A673 (cell line): ENCODE data around the gene SLC38A9.

Source experiments
- EZH2 ChIP-seq: fragments of 200-600 bp; sonication (generic); IDR thresholded peaks from 2 replicates; pipeline ENCODE4 v1.6.1; 2017; ENCODE audit warnings: borderline replicate concordance, low read depth, mild to moderate bottlenecking, mixed read lengths, antibody characterized with exemption, low read length; ENCODE audit not compliant: poor library complexity, severe bottlenecking
- TF ChIP-seq, protein P1 (sequence below): fragments of 300-800, 200-600 bp; sonication (generic); conservative IDR thresholded peaks from 2 replicates; pipeline ENCODE4 v1.5.1; 2017; ENCODE audit warnings: low read depth, mild to moderate bottlenecking, antibody characterized with exemption, low read length, moderate library complexity, mixed read lengths

DNA sequence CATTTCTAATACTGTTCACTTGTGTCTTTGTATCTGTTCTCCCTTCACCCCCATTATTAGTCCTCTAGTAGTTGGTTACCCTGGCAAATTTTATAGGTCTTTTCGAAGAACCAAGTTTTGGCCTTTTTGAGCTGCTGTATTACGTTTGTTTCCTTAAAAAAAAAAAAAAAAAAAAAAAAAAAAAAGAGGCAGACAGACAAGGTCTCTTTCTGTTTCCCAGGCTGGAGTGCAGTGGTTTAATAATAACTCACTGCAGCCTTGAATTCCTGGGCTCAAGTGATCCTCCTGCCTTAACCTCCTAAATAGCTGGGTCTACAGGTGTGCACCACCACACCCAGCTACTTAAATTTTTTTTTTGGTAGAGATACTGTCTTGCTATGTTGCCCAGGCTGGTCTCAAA is 46.6 kb upstream of the SLC38A9 start:
- TF ChIP-seq EZH2, result no peak
- TF ChIP-seq, protein P1, sequence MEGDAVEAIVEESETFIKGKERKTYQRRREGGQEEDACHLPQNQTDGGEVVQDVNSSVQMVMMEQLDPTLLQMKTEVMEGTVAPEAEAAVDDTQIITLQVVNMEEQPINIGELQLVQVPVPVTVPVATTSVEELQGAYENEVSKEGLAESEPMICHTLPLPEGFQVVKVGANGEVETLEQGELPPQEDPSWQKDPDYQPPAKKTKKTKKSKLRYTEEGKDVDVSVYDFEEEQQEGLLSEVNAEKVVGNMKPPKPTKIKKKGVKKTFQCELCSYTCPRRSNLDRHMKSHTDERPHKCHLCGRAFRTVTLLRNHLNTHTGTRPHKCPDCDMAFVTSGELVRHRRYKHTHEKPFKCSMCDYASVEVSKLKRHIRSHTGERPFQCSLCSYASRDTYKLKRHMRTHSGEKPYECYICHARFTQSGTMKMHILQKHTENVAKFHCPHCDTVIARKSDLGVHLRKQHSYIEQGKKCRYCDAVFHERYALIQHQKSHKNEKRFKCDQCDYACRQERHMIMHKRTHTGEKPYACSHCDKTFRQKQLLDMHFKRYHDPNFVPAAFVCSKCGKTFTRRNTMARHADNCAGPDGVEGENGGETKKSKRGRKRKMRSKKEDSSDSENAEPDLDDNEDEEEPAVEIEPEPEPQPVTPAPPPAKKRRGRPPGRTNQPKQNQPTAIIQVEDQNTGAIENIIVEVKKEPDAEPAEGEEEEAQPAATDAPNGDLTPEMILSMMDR, result no peak
